HG03520 (cell line): ENCODE data around the gene LRRC25.
"Not testable (repeated sequence)": the region's sequence is repeated elsewhere in the genome, so short reads cannot be mapped to it uniquely, and the experiment has no call there.

Source experiments
- ATAC-seq: cut with Tn5 transposase; IDR thresholded peaks from one replicate; pipeline ENCODE4 v1.9.1; 2021; ENCODE audit warnings: mild to moderate bottlenecking, moderate library complexity; ENCODE audit not compliant: unreplicated experiment

Gene LRRC25

GRCh38 chr19:18383622-18384021 lies 13.8 kb downstream of the LRRC25 start:
- not testable (repeated sequence) for ATAC-seq

- ATAC-seq: no peak
Measured at GRCh38 chr19:18380843-18381242, 16.6 kb downstream of the LRRC25 start.

- no peak for ATAC-seq
Measured at GRCh38 chr19:18379803-18380747, 17.3 kb downstream of the LRRC25 start.

- no peak for ATAC-seq
Measured at GRCh38 chr19:18377026-18377425, 20.4 kb downstream of the LRRC25 start.

GRCh38 chr19:18373892-18374629 lies 23.4 kb downstream of the LRRC25 start:
- ATAC-seq: peak; percentile 64

GRCh38 chr19:18373407-18373891 lies 24.0 kb downstream of the LRRC25 start:
- ATAC-seq: no peak

- ATAC-seq: no peak
Measured at GRCh38 chr19:18368504-18369222, 28.8 kb downstream of the LRRC25 start.

GRCh38 chr19:18366021-18366435 lies 31.4 kb downstream of the LRRC25 start:
- no peak for ATAC-seq

- no peak for ATAC-seq
Measured at GRCh38 chr19:18364826-18365528, 32.4 kb downstream of the LRRC25 start.

GRCh38 chr19:18364277-18364825 lies 33.1 kb downstream of the LRRC25 start:
- ATAC-seq: not testable (repeated sequence)

- ATAC-seq: no peak
Measured at GRCh38 chr19:18363787-18364186, 33.6 kb downstream of the LRRC25 start.

GRCh38 chr19:18362934-18363542 lies 34.4 kb downstream of the LRRC25 start:
- no peak for ATAC-seq

- ATAC-seq: no peak
Measured at GRCh38 chr19:18361646-18362045, 35.8 kb downstream of the LRRC25 start.

- no peak for ATAC-seq
Measured at GRCh38 chr19:18357041-18357440, 40.4 kb downstream of the LRRC25 start.

- ATAC-seq: not testable (repeated sequence)
Measured at GRCh38 chr19:18354743-18355142, 42.7 kb downstream of the LRRC25 start.

GRCh38 chr19:18353378-18354005 lies 43.9 kb downstream of the LRRC25 start:
- no peak for ATAC-seq

GRCh38 chr19:18351544-18351943 lies 45.9 kb downstream of the LRRC25 start:
- ATAC-seq: no peak

GRCh38 chr19:18350490-18350889 lies 46.9 kb downstream of the LRRC25 start:
- no peak for ATAC-seq

GRCh38 chr19:18349524-18350128 lies 47.8 kb downstream of the LRRC25 start:
- ATAC-seq: no peak
